Epidermal melanocyte (primary cell): ENCODE measurements around the gene TGM5.
"Not testable (repeated sequence)": the region's sequence is repeated elsewhere in the genome, so short reads cannot be mapped to it uniquely, and the experiment has no call there.

ENCODE experiments used
- DNase-seq: peaks from one replicate; pipeline ENCODE4 v3.0.0; 2011; ENCODE audit warnings: low spot score; ENCODE audit not compliant: insufficient read length

Gene TGM5

GRCh38 chr15:43275740-43276562, 9.2 kb upstream of the TGM5 start:
- no peak for DNase-seq

- DNase-seq = no peak
Measured at GRCh38 chr15:43274136-43274535, 7.4 kb upstream of the TGM5 start.

- no peak for DNase-seq
Measured at GRCh38 chr15:43273243-43273642, 6.5 kb upstream of the TGM5 start.

GRCh38 chr15:43271908-43272307, 5.2 kb upstream of the TGM5 start:
- DNase-seq = not testable (repeated sequence)

GRCh38 chr15:43270676-43271306, 4.1 kb upstream of the TGM5 start:
- DNase-seq = no peak

- DNase-seq = no peak
Measured at GRCh38 chr15:43270113-43270665, 3.5 kb upstream of the TGM5 start.

GRCh38 chr15:43268111-43269105, 1.7 kb upstream of the TGM5 start:
- no peak for DNase-seq

- DNase-seq = no peak
Measured at GRCh38 chr15:43267439-43267838, 711 bp upstream of the TGM5 start.

- DNase-seq = no peak
Measured at GRCh38 chr15:43266386-43266785, 342 bp downstream of the TGM5 start.

- DNase-seq = no peak
Measured at GRCh38 chr15:43260011-43260615, 6.6 kb downstream of the TGM5 start.

- DNase-seq = no peak
Measured at GRCh38 chr15:43258781-43259180, 7.9 kb downstream of the TGM5 start.

GRCh38 chr15:43256341-43256740, 10.4 kb downstream of the TGM5 start:
- no peak for DNase-seq

GRCh38 chr15:43255376-43255775, 11.4 kb downstream of the TGM5 start:
- DNase-seq = no peak

GRCh38 chr15:43253431-43254403, 13.0 kb downstream of the TGM5 start:
- no peak for DNase-seq

GRCh38 chr15:43251871-43252250, 14.9 kb downstream of the TGM5 start:
- DNase-seq = no peak

GRCh38 chr15:43251185-43251870, 15.4 kb downstream of the TGM5 start:
- DNase-seq = no peak

GRCh38 chr15:43250785-43251184, 15.9 kb downstream of the TGM5 start:
- no peak for DNase-seq

GRCh38 chr15:43249699-43250203, 17.0 kb downstream of the TGM5 start:
- peak; percentile 48 for DNase-seq

GRCh38 chr15:43249236-43249635, 17.5 kb downstream of the TGM5 start:
- DNase-seq = no peak
